ENCODE data around the gene PRDM8. TPM values are rescaled to one million over a fixed set of nuclear protein-coding genes. Genes with fewer than 3 reads are reported as not detected.

Gene PRDM8
- total RNA-seq, 1 donor from 2014 or later = not detected

DNA sequence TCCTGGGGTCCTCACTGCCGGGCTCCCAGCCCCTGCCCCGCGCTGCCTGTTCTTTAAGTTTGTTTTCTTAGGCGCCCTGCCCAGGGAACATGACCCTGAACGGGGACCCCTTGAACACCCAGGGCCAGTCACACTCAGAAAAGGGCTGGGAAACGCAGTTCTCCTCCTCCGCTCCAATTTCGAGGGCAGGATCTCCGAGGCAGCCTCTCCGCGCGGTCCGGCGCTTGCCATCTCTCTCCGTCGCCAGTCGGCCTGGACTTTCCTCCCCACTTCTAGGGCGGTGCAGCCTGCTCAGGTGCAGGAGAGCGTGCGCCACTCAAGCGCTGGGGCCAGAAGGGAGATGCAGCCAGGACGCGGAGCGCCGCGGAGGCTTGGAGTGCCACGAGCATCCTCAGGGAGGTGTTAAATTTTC is 9.9 kb downstream of the PRDM8 start:
- Histone ChIP-seq H3K27ac (no peak overlapping the region), H3K9me3 (no peaks in the 10 kb centered on the region), H3K27me3 (peaks cover 21% of the 10 kb centered on the region), H3K4me1 (no peaks in the 10 kb centered on the region), H3K4me3 (peak overlapping the region in 1 of 2 donors; percentile 17), H3K36me3 (no peaks in the 10 kb centered on the region)
- DNase-seq (ENCODE audit: low spot score in 2 of 2) = no peak
- TF ChIP-seq, protein P1, sequence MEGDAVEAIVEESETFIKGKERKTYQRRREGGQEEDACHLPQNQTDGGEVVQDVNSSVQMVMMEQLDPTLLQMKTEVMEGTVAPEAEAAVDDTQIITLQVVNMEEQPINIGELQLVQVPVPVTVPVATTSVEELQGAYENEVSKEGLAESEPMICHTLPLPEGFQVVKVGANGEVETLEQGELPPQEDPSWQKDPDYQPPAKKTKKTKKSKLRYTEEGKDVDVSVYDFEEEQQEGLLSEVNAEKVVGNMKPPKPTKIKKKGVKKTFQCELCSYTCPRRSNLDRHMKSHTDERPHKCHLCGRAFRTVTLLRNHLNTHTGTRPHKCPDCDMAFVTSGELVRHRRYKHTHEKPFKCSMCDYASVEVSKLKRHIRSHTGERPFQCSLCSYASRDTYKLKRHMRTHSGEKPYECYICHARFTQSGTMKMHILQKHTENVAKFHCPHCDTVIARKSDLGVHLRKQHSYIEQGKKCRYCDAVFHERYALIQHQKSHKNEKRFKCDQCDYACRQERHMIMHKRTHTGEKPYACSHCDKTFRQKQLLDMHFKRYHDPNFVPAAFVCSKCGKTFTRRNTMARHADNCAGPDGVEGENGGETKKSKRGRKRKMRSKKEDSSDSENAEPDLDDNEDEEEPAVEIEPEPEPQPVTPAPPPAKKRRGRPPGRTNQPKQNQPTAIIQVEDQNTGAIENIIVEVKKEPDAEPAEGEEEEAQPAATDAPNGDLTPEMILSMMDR (IDR thresholded peaks at IDR 0.05) = no peak
- intact Hi-C loops (cut with DNase I) = no loop called here

DNA sequence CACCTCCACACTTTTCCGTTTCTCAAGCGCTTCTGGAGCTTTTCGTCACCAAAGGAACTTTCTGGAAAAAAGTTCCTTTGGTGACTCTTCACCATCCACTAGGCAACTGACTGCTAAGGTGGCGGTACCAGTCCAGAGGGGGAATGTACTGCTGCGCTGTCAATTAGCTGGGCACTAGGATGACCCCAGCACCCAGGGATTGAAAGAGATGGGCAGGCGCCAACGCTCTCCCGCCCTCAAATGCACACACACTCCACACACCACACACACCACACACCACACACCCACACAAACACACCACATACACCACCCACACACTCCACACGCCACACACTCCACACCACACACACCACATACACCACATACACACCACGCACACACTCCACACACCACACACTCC is 10.4 kb downstream of the PRDM8 start:
- Histone ChIP-seq H3K4me1 (no peaks in the 10 kb centered on the region), H3K27me3 (peaks cover 21% of the 10 kb centered on the region), H3K4me3 (peak overlapping the region in 1 of 2 donors; percentile 17), H3K27ac (no peak overlapping the region), H3K9me3 (no peaks in the 10 kb centered on the region), H3K36me3 (no peaks in the 10 kb centered on the region)
- intact Hi-C loops (cut with DNase I) = no loop called here
- no peak for DNase-seq (ENCODE audit: low spot score in 2 of 2)
- TF ChIP-seq, protein P1 (IDR thresholded peaks at IDR 0.05) = no peak

DNA sequence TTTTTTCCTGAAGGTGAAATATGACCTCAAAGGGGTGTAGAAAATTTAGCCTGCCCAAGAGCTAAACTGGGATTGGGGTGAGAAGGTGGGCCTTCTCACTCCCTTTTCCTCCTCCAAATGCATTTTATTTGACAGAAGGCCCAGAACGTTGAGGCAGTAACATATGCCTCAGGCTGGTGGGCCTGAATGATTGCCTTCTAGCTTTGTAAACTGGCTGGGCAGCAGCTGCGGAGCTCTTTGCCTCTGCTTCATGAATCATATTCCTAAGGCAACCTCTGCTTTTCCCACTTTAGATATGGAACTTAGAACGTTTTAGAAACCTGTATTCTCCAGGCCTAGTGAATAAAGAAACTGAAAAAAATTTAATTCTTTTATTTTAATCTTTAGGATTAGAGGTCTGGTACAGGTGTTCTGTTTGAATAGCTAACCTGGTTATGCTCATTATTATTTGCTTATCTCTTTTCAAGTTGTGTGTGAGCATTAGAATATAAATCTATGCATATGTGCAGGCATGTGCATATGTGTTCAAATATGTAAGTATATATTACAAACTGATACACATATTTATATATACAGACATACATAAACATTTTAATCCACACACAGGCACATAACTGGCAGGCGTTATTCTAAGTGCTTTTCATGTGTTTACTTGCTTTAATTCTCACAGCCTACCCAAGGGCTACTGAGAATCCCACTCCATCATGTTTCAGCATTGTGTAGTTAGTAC is 11.5 kb downstream of the PRDM8 start:
- TF ChIP-seq, protein P1 (IDR thresholded peaks at IDR 0.05) = no peak
- Histone ChIP-seq H3K36me3 (no peaks in the 10 kb centered on the region), H3K27ac (no peak overlapping the region), H3K4me3 (no peak overlapping the region), H3K9me3 (no peaks in the 10 kb centered on the region), H3K27me3 (peaks cover 11% of the 10 kb centered on the region), H3K4me1 (no peaks in the 10 kb centered on the region)
- DNase-seq (ENCODE audit: low spot score in 2 of 2) = no peak
- intact Hi-C loops (cut with DNase I) = no loop called here

DNA sequence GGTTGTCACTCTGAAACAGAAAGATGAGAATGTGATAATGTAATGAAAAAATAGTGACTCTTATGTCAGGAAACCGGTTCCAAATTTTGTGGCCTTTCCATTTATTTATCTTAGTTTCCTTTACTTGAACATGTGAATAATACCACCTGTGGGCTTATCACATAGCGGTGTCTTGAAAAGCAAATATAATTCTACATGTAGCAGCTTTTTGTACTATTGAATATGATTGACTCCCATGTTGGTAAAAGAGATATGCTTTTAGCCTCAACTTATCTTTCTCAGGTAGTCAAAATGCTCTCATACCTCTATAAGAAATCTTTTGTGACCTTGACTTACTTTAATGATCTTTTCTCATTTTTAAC is 12.0 kb downstream of the PRDM8 start:
- Histone ChIP-seq H3K27ac (no peak overlapping the region), H3K9me3 (no peaks in the 10 kb centered on the region), H3K36me3 (no peaks in the 10 kb centered on the region), H3K4me1 (no peaks in the 10 kb centered on the region), H3K4me3 (no peak overlapping the region), H3K27me3 (peaks cover 10% of the 10 kb centered on the region)
- TF ChIP-seq, protein P1 (IDR thresholded peaks at IDR 0.05) = no peak
- intact Hi-C loops (cut with DNase I) = no loop called here
- no peak for DNase-seq (ENCODE audit: low spot score in 2 of 2)

DNA sequence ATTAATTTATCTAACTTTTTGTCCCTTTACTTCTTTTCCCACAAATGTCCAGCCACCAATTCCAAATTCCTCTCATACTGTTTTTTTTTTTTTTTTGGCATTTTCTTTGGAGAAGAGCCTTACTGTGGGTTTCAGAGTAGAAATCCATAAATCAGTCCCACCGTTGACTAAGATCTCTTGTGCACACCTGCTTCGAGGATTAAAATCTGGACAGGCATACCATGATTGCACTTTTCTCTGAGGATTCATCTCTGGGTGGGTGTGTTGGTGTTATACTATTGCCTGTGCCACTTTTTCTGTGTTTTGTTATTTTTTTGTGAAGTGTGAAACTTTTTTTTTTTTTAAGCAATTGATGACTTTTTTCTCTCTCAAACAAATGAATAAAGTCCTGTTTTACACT is 13.2 kb downstream of the PRDM8 start:
- DNase-seq (ENCODE audit: low spot score in 2 of 2) = no peak
- intact Hi-C loops (cut with DNase I) = no loop called here
- no peaks in the 10 kb centered on the region for H3K4me1 ChIP-seq
- H3K36me3 ChIP-seq = no peaks in the 10 kb centered on the region
- H3K4me3 ChIP-seq = no peak overlapping the region
- no peaks in the 10 kb centered on the region for H3K9me3 ChIP-seq
- no peak overlapping the region for H3K27ac ChIP-seq
- TF ChIP-seq, protein P1 (IDR thresholded peaks at IDR 0.05) = no peak
- H3K27me3 ChIP-seq = peaks cover 10% of the 10 kb centered on the region

Data from ascending aorta (tissue), 2 donors.